IPS-11a (cell line): Measurements from ENCODE around the gene RUNX1.

Source experiments
- H3K4me3 ChIP-seq: one replicate; pipeline ENCODE4 v1.5.1; 2013; ENCODE audit warnings: low read depth, low read length, control low read depth

Gene RUNX1

DNA sequence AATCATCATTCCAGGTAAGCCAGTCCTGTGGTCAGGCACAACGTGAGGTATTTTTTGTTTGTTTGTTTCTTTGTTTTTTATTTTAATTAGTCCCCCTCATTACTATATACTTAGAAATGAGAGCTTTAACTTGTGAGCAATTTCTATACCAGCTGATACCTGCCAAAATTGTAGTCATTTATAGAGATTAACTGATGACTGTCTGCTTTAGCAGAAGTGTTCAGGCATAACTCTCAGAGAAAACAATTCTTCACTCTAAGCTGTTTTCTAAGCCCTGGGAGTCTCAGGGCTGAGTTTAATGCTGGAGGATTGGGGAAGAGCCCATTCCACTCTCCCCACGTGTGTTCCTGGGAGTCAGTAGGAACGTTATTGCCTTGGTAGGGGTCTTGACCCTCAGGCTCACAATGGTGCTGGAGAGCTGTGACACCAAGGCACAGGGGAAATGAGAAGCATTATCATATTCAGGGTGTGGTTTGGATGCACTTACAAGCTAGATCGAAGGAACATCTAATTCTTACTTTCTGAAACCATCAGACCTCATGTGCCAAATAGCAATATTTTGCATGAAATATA, 212.1 kb downstream of the RUNX1 start:
- H3K4me3 ChIP-seq = no peak overlapping the region

DNA sequence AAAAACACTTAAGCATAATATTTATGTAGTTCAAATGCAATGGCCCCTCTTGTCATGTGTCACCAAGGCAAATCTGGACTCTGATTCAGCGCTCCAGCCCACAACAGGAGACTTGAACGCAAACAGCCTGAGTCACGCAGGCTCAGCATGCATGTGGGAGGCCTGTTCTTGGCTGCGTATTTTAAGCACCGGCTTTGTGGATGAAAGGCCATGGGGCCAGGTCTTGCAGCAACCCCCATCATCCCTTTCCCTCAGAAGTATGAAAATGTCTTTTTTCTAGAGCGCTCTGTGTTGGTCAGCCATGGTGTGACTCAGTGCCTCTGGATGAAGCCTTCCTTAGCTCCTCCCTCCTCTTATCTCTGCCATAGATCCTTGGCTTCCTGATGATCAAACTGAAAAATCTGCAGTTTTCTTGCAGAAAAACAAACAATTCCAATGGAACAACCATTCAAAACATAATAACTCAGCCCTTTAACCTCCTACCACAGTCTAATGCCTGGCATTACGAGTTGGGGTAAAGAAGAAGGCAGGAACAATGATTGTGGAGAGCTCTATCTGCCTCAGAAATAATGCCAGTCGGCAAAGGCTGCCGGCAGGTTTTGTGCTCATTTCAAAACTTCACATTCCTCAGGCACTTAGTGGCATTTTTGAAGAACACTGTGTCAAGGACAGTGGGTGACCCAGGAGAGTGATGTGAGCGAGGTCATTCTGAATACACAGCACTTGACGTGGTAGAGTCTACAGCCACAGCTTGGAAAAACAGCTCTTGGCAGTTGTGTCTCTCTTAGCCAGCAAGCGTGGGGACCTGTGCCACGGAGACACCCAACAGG, 212.8 kb downstream of the RUNX1 start:
- H3K4me3 ChIP-seq = no peak overlapping the region

DNA sequence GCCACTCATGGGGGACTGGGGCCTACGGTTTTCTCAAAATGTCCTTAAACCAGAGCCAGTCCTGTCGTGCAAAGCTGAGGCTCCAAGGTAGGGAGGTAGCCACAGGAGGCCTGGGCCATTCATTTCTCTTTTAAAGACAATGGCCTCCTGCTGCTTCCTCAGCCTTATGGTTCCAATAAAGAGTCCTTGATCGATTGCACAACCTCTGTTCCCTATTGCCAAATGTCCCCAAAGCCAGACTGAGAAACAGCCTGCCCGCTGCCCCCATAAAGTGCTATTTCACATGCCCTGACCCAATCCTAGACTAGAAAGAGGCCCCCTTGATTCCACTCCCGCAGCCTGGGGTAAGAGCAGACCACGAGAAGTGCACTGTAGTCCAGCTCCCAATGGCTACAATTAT, 213.6 kb downstream of the RUNX1 start:
- no peak overlapping the region for H3K4me3 ChIP-seq

DNA sequence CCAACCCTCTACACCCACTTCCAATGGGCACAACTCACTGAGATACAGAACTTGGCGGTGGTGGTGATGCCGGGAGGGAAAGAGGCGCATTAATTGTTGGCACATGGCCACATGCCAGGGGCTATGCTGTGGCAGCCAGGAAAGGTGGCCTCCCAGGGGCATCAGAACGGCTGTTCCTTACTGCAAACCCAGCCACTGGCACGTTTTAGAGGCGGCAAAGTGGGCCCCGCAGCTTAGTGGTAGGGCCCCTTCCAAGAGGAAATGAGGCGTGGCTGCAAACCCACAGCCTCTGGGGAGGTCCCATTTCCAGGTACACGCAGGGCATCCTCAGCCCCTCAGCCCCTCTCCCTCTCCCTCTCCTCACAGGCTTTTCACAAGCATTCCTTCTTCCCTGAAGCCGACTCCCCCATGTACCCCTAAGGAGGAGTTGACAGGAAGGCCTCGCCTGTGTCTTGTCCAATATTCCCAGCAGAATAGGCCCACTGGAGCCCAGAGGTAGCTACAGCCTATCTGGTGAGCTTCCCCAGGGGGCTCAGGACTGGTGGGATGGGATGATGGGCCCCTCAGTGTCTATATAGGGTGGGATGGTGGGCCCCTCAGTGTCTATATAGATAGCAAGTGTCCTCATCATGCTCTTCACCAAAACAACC, 214.1 kb downstream of the RUNX1 start:
- no peak overlapping the region for H3K4me3 ChIP-seq

DNA sequence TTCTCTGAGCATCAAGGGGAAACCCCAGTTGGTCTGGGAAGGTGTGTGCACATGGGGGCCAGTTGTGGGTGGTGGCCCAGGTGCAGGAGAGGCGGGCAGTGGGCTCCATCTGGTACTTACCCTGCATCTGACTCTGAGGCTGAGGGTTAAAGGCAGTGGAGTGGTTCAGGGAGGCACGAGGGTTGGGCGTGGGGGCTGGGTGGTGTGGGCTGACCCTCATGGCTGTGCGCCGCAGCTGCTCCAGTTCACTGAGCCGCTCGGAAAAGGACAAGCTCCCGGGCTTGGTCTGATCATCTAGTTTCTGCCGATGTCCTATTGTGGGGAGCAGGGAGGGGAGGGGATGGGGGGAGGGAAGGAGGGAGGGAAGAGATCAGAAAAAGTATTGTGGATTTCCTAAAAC, 214.8 kb downstream of the RUNX1 start:
- no peak overlapping the region for H3K4me3 ChIP-seq

DNA sequence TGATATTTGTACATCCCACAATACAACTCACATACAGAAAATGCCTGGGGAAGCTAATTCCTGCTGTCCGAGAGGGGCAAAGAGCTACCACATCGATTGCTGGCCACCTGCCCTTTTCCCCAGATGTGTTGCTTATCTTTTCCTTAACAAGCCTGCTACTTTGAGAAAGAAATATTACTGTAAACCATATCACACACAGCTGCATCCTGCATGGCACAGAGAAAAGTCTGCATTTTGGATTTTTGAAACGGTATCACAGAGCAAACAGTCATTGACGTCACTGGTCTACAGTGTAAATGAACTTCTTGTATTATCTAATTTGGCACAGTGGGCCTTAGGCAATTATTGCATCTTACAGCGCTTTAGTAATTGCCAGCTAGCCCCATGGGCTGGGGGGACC, 215.6 kb downstream of the RUNX1 start:
- no peak overlapping the region for H3K4me3 ChIP-seq

DNA sequence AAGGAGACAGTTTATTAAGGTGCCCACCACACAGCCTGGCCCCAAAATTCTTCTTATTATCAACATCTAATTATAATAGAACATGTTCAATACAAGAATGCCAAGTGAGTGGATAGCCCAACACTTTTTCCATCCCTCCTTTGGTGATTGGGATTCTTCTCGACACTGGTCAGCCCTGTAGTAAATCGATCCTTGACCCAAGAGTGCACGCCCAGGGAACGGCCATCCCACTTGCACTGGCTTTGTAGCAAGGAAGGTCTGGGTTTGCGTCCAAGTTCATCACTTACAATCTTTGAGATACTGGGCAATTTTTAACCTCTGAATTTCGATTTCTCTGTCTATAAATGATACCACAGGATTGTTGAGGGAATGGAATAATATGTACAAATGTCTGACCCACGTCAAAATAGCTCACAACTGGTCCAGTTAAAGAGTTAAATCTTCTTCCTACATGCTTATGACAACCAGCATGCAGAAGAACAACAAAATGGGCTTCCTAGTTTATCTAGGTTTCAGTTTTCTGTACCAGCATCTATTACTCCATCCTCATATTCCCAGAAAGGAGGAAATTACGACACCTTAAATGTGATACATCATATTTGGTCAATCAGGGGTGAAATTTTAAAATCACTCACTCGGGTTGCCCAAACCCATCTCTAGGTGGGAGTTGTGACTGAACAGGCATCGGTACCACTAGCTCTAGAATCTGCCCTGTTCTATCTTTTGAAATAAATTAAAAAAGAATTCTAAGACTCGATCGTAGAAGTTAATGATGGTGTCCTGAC, 218.5 kb downstream of the RUNX1 start:
- no peak overlapping the region for H3K4me3 ChIP-seq

DNA sequence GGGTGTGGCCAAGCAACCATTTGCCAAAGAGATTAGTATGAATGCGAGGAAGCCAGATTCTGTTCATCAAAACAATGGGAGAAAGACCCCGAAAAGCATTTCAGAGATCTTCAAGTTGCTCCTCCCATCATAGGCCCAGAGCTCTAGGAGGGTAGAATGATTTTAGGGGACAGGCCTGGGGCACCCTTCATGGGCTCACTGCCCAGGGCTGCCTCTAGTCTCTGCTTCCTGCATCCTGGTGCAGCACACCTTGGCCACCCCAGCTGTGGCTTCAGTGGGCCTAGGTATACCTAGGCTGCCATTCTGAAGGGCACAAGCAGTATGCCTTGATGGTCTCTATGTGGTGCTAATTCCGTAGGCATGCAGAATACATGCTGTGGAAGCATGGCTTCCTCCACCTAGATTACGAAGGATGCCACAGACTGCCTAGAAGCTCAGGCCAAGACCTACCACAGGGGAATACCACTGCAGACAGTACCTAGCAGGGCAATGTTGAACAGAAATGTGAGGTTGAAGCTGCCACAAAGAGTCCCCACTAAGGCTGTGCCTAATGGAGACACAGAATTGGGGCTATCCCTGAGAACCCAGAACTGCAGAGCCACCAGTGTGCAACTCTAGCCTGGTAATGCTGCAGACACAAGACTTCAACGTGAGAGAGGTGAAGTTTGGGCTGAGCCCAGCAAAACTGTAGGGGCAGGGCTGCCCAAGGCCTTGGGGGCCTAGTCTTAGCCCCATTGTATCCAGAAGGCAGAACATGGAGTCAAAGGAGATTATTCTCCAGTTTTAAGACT, 221.5 kb downstream of the RUNX1 start:
- H3K4me3 ChIP-seq = no peak overlapping the region

DNA sequence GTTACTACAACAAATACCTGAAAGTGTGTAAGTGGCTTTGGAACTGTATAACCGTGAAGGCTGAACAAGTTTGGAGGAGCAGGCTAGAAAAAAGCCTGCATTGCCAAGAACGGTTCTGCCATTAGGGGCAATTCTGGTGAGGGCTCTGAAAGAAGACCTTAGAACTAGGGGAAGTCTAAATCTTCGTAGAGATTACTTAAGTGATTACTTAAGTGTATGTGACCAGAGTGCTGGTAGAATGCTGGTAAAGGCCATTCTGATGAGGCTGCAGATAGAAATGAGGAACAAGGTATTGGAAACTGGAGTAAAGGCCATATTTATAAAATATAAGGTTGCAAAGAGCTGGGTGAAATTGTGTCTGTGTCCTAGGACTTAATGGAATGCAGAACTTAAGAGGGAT, 222.3 kb downstream of the RUNX1 start:
- H3K4me3 ChIP-seq = no peak overlapping the region

DNA sequence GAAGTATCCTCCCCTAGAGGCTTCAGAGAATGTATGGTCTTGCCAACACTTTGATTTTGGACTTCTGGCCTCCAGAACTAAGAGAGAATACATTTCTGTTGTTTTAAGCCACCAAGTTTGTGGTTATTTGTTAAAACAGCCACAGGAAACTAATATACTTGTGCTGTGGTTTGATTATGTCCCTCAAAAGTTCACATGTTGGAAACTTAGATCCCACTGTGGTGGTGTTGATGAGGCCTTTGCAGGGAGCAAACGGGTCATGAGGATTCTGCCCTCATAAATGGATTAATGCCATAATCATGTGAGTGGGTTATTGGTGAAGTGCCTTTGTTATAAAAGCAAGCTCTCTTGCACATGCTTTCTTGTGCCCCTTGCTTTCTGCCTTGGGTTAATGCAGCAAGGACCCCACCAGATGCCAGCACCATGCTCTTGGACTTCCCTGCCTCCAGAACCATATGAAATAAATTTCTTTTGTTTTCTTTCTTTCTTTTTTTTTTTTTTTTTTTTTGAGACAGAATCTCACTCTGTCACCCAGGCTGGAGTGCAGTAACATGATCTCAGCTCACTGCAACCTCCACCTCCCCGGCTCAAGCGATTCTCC, 223.1 kb downstream of the RUNX1 start:
- no peak overlapping the region for H3K4me3 ChIP-seq

DNA sequence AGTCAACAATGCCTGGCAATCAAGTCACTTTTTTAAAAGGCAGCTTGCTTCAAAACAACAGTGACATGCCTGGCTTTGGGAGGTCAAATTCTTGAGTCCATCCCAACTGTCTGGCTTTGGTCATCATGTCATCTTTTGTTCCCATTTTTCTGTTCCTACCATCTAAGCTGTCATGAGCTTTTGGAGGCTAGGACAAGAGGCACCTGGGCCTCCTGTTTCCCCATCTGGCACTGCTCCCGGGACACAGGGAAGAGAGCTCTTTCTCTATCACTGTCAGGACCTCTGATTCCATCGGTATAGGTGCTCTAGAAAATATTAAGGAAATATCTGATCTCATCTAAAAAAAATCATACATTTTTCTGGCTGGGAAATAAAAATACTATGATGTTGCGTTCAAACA, 224.0 kb downstream of the RUNX1 start:
- H3K4me3 ChIP-seq = no peak overlapping the region

DNA sequence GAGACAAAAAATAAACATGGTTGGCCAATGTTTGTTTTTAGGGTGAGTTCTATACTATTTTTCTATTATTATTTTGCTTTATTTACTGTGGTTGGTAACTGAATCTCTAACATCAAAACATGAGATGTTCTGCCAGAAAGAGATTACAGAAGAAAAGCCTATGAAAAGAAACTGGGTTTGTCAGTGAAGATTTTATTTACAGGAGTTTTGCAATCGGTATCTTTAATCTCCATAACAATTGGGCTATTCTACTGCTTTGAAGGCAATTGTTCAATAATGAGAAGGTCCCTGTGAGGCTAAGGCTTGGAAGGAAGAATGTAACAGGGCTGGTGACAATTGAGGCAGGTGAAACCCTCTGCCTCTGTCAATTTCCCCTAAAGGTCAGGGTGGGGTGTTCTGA, 224.8 kb downstream of the RUNX1 start:
- H3K4me3 ChIP-seq = no peak overlapping the region

DNA sequence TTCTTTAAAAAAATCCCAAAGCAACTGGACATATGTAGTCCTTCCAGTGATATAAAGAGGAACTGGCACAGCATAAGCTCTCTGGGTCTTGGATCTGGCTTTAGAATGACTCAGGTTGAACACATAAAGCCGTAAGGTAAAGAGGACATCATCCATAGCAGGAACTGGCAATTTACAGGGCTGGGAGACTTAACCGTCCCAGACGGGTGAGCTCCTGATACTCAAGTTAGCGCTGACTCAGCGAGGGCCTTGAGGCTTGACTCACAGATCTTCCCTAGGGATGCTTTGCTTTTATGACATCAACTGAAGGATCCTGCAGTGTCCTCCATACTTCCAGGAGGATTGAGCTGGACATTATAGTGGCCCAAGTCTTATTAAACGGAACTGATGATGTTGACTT, 226.2 kb downstream of the RUNX1 start:
- H3K4me3 ChIP-seq = no peak overlapping the region

DNA sequence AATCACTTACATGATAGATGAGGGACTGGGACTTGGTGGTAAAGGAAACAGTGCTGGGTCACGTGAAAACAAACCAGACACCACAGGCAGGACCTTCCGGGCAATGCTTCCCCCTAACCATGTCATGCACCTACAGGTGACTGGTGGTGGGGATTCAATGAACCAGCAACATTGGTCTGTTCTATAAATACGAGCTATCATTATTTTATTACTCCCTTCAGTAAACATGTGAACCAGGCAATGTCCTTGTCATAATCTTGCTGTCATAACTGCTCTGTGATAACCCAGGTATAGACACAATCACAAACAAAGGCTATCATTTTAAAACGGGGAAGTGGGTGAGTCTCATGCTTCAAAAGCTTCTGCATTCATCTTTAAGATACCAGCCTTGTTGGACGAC, 226.9 kb downstream of the RUNX1 start:
- H3K4me3 ChIP-seq = no peak overlapping the region

DNA sequence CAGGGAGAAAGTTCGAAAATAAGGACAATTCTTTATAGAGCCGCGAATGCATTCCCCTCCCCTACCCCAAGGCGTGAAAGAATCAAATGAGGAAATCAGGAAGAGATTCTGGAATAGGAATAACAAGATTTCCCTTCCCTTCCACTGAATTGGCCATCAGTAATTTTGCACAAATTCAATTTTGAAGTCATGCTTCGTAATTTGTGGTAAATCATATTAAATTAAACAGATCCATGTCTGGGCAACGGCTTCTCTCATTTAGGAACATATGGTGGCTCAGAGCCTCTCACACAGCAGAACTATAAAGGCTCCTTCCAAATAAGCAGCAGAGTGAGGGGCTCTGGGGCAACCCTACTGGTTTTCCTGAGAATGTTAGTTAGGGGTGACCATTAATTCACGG, 227.4 kb downstream of the RUNX1 start:
- H3K4me3 ChIP-seq = no peak overlapping the region

DNA sequence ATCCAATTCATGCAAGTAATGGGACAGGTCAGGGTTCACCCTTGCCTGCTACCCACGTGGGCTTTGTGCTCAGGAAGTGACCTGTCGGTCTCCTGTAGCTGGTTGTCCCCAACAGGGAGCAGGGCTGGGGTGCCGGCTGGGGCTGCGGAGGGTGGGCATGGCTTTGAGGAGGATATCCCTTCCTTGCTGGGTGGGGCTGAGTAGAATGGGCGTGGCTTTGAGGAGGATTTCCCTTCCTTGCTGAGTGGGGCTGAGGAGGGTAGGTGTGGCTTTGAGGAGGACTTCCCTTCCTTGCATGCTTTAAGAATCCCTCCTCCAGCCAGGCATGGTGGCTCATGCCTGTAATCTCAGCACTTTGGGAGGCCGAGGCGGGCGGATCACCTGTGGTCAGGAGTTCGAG, 229.1 kb downstream of the RUNX1 start:
- H3K4me3 ChIP-seq = no peak overlapping the region

DNA sequence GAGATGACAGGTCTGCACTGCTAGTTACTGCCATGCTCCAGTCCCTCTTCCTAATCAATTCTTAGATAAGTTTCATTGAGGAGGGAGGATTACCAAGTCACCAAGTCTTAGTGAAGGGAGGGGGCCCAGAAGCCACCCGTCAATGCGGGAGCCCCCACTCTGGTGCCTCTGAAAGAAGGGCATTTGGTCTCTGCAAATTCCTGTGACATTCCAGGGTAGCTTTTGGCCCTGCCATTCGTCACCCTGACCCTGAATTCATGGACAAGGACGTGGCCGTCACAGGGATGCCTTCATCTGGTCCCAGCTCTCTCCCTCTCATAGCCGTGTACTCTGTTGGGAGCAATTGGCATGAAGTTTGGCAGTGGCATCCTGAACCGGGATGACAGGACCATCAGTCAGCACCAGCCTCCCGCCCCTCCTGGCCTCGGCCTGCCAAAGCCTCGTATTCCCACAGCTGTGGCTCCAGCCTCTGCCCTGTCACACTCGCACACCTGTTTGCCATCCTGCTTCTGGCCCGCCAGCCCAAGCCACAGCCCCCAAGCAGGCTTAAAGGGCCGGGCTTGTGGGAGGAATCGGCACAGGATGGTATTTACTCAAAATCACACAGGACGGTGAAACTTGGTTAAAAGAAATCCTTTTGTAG, 229.6 kb downstream of the RUNX1 start:
- H3K4me3 ChIP-seq = no peak overlapping the region

DNA sequence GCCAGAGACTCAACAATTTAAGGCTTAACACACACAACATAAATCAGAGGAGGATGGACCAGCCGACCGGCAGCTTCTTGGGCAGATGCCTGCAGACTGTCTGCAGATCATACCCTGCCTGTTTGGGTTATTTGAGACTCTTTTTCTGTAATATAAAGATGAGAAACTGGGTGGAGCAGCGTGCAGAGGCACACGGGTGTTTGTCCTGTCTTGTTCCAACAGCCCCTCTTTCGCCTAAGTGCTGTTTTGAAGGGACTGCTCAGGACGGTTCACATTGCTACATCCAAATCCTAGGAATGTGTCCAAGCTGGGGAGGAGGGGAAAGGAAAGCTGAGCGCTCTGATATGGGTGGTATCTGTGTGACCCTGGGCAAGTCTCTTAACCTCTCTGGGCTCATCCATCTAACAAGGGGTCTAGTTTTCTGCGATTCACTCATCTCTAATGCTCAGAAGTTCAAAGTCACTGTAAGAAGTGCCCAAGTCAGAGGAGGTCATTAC, 230.4 kb downstream of the RUNX1 start:
- no peak overlapping the region for H3K4me3 ChIP-seq

DNA sequence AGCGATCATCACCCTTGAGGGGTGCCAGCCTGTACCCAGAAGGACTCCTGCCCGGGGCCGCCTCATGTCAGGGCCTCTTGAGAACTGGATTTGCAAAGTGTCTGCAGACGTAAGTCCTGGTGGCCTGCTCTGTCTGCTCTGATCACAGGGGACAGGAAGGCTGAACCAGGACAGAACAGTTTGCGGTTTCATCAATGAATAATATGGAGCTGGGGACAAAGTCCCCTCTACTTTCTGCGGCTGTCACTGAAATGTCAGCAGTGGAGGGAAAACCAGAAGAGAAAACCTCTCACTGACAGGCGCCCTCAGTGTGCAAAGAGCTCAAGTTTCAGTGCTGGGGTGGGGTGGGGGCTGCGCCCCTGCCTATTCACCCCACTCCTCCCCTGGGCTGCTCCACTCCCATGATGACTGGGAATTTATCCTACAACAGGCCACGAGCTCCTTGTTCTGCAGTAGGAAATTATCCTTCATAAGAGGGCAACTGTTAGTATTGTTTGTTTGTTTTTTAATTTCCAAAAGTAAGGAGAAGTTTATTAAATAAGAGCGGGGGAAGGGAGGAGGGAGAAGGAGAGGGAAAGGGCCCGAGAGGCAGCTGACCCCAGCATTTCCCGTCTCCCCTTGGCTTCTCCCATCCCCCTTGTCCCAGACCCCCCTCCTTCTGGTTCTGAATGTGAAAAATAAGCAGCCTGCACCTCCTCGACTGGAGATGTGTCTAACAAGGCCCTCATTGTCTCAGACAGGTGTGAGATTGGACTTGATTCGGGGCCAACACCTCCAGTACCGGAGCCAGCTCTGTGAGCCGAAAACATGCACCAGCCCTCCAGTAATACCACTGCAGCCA, 231.1 kb downstream of the RUNX1 start:
- no peak overlapping the region for H3K4me3 ChIP-seq
